Kidney tubule cell (primary cell): ENCODE data around the gene C1QTNF9.
"Not testable (repeated sequence)": the region's sequence is repeated elsewhere in the genome, so short reads cannot be mapped to it uniquely, and the experiment has no call there.

ENCODE experiments used
- DNase-seq: peaks from one replicate; pipeline ENCODE4 v3.0.0-alpha.2; 2018; ENCODE audit warnings: low spot score

Gene C1QTNF9

DNA sequence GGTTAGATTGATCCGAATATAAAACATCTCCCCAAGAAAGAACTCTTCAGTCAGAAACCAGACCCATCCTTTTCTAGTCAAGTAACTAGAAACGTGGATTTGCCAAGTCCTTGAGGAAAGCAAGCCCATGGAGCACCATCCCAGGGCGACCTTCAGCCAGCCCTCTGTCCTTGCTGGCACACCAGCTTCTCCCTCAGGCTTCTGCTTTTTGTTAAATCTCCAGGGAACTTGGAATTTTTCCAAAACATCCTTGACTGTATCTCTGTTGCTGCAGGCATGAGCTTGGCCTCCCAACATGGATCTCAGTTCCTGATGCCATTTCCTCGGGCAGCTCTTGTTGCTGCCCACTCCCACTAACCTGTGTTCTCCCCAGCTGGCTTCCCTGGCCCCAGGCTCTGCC is 27.1 kb upstream of the C1QTNF9 start:
- no peak for DNase-seq

DNA sequence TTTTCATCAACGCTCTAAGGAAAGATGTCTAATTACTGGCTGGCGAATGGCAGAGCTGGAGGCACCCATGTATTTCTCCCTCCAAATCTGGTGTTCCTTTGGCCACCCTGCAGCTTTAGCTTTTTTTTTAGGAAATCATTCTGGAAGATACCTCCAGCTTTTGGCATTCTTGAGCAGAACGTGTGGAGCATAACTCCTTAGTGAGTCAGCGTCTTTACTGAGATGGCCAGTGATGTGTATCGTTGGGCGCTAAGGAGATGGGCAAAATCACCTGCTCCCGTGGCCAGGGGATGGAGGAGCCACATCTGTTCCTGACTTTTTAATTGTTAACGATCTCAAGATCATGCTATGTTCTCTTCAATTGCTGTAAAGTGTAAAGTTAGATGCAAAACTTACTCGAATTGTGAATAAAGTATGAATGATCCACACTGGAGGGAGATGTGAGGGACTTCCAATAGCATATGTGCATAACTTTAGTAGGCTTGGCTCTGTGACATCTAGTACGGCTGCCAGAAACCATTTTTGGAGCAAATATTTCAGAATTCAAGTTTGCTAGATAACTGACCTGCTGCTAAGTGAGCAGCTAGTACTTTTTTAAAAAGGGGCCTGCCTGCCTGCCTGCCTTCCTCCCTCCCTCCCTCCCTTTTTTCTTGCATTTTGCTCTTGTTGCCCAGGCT is 24.4 kb upstream of the C1QTNF9 start:
- peak; percentile 68 for DNase-seq

DNA sequence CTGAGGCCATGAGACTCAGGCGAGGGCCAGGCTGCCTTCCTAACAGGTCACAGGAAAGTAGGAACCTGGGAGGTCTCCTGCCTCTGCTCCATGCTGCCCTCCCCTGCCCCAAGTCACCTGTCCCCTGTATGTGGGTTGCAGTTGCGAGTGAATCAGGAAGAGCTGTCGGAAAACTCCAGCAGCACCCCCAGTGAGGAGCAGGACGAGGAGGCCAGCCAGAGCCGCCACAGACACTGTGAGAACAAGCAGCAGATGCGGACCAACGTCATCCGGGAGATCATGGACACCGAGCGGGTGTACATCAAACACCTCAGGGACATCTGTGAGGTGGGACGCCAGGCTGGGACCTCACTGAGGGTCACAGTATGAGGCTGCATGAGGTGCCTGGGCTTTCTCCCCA is 22.8 kb upstream of the C1QTNF9 start:
- no peak for DNase-seq

DNA sequence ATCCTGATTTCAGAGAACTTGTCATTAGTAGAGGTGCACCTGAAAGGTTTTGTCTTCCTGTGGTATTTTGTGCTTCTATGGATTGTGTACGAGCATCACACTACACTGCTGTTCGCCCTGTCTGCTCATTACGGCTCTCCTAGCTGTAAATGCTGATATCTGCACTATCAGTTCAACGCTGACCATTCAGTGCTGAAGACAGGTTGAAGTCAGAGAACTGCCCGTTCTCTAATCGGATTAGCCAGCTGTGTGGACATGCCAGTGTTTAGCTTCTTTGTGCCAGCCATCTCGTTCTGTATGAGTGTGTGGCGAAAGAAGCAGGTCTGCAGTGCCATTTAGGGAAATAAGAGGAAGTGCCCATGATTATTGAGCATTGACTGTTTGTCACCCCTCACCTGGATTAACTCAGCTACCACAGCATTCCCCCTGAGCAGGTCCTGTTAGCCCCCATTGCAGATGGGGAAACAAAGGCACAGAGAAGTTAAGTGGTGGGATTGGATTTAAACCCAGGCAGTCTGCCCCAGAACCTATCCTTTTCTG is 21.6 kb upstream of the C1QTNF9 start:
- DNase-seq: no peak

DNA sequence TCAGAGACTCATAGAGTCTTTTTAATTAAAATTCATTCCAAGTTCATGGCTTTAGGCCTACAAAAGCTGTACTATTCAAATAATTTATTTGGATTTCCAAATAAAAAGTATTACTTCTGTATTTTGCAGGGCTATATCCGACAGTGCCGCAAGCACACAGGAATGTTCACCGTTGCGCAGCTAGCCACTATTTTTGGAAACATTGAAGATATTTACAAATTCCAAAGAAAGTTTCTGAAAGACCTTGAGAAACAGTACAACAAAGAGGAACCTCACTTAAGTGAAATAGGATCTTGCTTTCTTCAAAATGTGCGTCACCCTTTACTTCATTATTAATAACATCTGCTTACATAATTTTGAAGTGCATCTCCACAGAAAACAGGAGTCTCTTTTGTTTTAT is 20.5 kb upstream of the C1QTNF9 start:
- no peak for DNase-seq

DNA sequence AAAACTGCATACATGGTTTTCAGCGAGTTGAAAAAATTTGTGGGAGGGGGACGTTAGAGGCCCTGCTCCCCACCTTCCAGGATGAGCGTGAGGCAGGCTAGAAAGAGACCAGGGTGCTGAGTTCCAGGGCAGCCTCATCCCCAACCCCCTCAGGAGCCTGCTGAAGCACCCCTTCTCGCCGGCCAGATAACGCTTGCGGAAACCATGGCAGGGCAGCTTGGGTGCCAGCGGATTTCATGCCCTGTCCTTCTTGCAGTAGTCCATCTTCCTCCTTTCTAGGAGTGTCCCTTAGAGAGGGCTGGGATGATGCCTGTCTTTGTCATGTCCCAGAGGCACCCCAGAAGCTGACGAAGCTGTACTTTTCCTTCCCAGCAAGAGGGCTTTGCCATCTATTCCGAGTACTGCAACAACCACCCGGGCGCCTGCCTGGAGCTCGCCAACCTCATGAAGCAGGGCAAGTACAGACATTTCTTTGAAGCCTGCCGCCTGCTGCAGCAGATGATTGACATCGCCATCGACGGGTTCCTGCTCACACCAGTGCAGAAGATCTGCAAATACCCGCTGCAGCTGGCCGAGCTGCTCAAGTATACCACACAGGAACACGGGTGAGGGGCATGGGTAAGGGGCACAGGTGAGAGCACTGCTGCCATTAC is 19.0 kb upstream of the C1QTNF9 start:
- DNase-seq: no peak

DNA sequence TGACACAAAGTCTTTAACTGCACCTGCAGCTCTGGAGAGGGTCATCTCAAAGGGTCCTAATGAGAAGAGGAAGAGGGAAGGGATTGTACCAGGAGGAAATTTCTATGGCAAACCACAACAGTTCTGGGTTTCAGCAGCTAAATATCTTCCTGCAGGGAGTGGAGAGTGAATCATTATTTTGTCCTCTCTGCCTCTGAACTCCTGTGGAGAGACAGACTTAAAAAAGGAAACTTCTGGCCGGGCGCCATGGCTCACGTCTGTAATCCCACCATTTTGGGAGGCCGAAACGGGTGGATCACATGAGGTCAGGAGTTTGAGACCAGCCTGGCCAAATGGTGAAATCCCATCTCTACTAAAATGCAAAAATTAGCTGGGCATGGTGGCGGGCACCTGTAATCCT is 16.9 kb upstream of the C1QTNF9 start:
- DNase-seq: no peak

DNA sequence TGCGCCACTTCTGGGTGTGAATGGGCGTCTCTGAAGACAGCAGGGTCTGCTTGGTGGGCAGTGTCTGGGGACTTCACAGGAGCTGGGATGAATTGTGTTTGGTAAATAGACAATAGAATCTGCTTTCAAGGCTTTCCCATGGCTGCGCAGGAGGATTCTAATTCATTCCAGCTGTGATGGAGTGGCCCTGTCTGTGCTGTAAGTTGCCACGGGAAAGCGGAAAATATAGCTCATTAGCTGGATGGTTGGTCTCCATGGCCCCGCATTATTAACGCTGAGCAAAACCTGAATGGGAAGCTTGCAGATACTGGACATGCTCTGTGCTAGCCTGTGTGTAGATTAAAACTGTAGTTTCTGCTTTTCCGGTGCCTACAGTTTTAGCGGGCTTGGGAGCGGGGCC is 15.6 kb upstream of the C1QTNF9 start:
- DNase-seq: no peak

DNA sequence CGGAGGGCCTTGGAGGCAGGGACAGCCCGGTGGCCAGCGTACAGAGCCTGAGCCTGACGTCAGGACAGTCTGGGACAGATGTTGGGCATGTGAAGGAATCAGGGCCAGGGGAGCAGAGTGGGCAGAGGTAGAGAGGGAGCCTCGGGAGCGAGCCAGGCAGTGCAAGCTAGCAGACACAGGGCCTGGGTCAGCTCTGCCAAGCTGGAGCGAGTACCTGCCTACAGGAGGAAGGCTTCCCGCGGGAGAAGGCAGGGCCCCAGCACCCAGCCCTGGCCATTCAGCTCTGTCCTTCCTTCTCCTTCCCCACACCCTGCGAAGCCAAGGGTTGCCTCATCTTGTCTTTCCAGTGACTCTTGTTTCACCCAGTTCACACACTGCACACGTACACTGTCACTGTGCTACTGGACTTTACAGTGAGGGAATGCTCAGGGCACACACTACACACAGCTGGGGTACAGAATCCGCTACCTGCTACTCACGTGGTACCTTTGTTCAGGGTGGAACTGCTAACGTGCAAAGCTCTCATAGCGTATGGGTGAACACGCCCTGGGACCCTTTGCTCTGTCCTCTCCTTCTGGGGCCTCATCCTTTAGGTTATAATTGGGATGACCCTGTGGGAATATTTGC is 9.8 kb upstream of the C1QTNF9 start:
- no peak for DNase-seq

DNA sequence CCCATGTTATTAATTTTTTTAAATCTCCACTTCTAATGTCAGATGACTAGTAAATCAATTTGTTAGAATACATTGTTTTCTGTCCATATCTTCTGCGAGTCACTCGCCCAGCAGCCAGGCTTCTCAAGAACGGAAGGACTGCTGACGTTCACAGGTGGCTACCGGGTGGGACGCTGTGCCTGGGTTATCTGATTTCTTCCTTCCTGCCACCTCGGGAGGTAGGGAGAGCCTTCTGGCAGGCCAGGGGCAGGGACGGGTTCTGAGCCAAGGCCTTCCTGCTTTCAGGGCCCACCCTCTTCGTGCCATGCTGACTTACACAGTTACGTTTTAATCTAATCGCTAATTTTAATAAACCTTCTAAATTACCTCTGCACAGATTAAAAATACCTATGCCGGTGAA is 7.9 kb upstream of the C1QTNF9 start:
- DNase-seq: no peak

DNA sequence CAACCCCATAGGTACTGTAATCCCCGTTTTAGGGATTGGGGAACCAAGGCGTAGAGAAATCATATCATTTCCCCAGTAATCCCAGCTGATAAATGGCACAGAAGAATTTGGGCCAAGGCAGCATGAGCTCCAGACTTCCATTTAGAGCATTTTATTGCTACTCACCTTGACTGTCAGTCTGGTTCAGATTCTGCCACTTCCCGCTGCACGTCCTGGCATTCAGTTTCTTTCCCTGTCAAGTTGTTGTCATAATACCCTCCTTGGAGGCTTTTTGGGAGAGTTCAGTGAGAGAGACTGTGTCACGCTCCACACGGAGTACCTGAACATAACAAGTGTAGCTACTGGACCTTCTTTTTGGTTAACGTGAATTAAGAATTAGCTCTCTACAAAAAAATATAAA is 7.5 kb upstream of the C1QTNF9 start:
- no peak for DNase-seq

DNA sequence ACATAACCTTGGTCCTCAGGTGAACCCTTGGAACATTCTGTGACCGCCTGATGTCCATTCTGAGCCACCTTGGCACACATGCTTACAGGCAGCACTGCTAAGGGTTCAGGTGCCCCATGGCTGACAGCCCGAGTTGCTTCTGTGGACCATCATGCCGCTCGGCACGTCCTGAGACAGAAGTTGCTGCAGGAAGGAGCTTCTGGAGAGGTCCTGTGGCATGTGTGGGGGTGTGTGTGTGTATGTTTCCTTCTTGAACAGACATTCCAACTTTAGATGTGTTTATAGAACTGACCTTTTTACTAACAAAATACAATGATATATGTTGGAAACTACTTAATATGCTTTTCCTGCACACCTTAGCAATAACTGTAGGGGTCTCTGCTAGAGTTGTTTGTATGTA is 4.8 kb upstream of the C1QTNF9 start:
- DNase-seq: no peak

DNA sequence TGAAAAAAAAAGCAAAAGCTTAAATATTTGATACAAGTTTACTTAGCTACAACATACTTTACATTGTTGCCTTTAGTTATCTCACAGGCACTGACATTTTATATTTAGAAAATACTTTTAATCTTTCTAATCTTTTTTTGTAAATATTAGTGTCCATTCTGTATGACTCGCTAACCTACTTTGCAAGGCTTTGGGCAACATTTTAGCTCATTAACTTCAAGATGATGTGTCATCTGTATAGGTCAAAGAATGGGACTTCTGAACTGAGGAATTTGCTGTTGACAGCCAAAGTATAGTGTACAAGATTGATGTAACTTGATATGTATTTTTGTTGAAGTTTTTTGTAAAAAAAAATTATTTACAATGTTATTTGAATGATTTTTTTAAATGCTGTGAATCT is 2.7 kb upstream of the C1QTNF9 start:
- DNase-seq: peak; percentile 26

DNA sequence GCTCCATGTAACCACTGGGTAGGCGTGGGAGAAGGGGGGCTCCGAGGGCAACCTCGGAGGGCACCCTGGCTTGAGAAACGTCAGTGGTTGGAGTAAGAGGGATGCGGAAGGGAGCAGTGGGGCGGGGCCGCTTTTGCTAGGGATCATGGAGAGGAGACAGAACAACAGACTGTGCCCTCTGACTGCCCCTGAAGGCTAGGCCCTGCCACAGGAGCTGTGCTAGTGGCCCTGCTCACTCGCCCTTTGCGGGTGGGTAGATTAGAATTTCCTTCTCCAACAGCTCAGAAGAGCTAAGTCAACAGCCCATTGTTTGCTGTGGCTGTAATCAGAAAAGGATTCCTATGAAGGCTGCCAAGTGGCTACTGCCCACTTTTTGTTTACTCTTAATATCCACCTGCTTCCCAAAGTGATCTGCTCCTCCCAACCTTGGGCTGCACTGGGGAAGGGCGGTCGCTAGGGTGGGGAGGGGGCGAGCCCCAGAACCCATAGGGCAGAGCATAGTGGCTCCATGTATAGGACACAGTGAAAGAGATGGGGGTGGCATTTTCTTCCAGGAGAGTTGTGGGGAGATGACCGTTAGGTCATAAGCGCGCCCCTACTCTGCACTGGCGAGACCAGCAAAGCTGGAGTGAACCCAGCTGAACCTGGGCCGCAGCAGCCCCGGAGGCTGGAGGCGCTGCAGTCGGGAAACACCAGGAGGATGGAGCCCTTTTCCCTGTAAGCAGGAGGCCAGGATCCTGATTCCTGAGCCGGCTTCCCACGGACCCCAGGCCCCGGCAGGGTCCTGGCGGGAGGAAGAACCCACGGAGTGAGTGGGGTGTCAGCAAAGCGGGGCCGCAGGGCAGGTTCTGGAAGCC is 1.9 kb upstream of the C1QTNF9 start:
- DNase-seq: no peak

DNA sequence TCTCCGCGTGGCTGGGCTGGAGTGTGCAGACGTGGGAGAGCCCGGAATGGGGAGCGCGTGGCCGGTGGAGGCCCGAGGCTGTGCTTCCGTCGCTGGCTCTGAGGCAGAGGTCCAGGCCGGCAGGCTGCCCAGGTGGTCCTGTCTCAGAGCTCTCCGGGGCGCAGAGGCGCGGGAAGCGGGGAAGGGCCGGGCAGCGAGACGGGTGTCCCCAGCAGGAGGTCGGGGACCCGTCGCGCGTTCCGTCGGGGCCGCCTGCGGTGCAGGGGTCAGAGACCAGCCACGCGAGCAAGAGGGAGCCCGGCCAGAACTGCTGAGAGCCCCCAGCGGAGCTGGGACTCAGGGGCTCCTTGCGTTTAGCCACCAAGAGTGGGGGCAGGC is 1.3 kb upstream of the C1QTNF9 start:
- no peak for DNase-seq

DNA sequence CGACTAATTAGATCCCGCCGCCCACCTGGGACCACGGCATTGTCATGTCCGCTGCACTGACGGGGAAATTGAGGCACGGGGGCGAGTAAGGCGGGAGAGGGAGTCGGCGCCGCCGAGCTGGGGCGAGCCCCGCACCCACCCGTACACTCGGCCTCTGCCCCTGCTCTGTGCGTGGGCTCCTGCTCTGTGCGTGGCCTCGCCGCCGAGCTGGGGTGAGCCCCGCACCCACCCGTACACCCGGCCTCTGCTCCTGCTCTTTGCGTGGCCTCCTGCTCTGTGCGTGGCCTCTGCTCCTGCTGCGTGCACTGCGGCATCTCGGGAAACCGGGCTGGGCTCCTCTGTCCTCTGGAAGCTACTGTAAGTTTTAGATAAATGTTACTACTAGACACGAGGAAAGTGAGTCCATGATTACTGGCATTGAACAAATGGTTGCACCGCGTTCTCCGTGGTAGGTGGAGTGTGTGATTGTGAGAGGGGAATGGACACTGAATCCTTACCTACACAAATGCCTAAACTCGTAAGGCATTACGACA is 826 bp upstream of the C1QTNF9 start:
- DNase-seq: no peak

DNA sequence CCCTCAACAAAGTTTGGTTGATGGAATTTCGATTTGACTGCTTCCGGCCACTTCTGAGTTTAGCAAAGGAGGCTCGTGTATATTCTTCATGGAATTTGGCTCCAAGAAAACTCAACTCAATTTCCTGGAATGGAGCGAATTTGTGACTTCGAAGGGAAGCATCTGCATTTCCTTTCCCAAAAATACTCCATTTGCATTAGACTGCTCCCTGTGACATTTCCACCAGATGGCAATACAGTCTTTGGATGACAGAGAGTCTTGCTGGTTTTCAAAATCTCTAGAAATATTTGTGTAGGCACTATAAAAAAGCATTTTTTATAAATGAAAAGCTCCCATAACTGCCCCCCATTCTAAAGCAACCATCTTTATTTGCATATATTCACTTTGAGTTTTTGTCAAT is 4.1 kb downstream of the C1QTNF9 start:
- no peak for DNase-seq

DNA sequence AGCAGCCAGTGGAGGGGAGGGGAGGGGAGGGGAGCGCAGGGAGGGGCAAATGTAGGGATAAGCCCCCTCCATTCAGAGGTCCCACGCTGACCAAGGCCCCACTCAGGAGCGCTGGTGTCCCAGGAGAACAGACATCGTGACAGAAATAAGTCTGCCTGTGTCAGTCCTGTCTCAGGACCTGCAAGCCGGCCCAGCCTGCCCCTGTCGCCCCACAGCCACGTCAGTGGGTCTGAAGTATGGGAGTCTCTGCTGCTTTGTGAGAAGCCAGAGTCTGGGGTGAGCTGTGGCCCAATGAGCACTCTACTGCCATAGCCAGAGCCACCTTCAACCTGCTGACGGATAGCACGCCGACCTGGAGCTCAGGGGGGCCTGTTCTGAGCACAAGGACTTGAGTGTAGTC is 8.5 kb downstream of the C1QTNF9 start:
- DNase-seq: not testable (repeated sequence)

DNA sequence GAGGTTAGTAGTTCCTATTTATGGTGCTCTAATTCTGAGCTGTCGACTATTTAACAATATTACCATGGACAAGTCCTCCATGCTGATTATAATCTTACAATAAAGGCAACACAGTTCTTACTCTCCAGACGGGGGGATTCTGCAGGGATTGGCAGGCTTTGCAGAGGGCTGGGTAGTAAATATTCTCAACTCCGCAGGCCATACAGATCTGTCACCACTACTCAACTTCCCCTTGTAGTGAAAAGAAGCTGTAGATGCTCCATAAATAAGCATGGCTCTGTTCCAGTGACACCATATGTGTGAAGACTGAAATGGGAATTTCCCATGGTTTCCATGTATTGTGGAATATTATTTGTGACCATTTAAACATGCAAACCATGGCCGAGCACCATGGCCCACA is 9.5 kb downstream of the C1QTNF9 start:
- DNase-seq: not testable (repeated sequence)

DNA sequence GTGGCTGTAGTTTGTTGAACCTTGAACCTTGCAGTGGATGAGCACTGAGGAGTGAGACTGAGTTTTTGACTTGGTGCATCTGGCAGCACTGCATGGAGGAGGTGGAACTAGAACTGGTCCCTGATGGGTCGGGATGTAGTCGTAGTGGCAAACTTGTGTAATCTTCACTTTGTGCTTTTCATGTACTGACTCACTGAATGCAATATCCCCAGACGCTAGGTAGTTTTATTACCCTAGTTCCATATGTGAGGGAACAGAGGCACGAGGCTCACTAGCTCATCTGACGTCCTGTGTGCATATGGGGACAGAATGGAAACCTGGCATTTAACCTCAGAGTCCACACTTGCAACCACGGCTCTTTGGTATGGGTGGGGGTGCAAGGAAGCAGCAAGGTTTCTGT is 10.3 kb downstream of the C1QTNF9 start:
- not testable (repeated sequence) for DNase-seq

DNA sequence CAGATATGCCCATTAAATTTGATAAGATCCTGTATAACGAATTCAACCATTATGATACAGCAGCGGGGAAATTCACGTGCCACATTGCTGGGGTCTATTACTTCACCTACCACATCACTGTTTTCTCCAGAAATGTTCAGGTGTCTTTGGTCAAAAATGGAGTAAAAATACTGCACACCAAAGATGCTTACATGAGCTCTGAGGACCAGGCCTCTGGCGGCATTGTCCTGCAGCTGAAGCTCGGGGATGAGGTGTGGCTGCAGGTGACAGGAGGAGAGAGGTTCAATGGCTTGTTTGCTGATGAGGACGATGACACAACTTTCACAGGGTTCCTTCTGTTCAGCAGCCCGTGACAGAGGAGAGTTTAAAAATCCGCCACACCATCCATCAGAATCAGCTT is 12.0 kb downstream of the C1QTNF9 start:
- DNase-seq: peak; percentile 14

DNA sequence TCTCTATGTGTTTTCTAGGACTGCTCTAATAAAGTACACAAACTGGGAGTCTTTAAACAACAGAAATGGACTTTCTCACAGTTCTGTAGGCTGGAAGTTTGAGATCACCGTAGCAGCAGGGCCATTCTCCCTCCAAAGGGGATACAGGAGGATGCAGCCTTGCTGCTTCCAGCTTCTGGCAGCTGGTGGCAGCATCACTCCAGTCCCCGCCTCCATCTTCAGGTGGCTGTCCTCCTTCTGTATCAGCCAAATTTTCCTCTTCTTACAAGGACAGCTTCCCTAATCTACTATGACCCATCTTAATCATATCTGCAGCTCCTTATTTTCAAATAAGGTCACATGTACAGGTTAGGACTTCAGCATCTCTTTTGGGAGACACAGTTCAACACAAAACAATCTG is 13.1 kb downstream of the C1QTNF9 start:
- not testable (repeated sequence) for DNase-seq
